GM10847 (cell line): ENCODE measurements around the gene SLC13A2.

Experiments
- POLR2A ChIP-seq: IDR thresholded peaks from 2 replicates; pipeline ENCODE4 v1.6.1; 2011; ENCODE audit not compliant: insufficient read length; ENCODE audit errors: extremely low read depth

SLC13A2 gene, protein sequence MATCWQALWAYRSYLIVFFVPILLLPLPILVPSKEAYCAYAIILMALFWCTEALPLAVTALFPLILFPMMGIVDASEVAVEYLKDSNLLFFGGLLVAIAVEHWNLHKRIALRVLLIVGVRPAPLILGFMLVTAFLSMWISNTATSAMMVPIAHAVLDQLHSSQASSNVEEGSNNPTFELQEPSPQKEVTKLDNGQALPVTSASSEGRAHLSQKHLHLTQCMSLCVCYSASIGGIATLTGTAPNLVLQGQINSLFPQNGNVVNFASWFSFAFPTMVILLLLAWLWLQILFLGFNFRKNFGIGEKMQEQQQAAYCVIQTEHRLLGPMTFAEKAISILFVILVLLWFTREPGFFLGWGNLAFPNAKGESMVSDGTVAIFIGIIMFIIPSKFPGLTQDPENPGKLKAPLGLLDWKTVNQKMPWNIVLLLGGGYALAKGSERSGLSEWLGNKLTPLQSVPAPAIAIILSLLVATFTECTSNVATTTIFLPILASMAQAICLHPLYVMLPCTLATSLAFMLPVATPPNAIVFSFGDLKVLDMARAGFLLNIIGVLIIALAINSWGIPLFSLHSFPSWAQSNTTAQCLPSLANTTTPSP

DNA sequence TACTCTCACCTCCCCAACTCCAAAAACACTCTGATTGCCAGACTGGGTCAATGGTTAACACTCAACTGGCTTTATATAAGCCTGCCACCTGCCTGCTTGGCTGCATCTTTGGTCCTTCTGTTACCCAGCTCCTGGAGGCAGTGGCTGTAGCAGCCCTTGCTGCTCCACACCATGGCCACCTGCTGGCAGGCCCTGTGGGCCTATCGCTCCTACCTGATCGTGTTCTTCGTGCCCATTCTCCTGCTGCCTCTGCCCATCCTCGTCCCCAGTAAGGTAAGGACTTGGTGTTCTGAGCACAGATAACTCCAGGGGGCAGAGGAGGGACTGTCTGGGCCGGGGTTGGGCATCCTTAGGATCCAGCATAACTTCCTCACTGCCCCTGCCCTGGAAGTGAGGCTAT, at the start of gene SLC13A2:
SLC13A2 (plus strand) TSS at position 103 of the 400 bp plus-strand sequence; CDS start at position 172, 69 bp downstream.
- TF ChIP-seq POLR2A, result no peak

DNA sequence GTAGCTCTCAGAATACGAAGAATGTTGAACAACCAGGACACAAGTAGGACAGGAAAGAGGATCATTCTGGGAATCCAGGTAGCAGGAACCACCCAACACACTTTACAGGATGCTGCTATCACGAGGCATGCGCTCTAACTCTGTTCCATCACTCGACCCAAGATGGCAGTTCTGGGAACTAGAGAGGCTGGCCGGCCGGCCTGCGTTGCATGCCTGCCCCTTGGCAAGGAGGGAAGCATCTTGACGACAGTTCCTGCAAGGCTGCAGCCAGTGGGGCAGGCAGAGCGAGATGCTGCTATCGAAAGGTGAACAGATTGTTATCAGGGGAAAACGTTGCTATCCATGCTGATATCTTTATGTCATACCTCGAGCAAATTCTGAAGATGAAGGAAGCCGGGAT, 48.2 kb upstream of the SLC13A2 start:
- TF ChIP-seq POLR2A, result no peak

DNA sequence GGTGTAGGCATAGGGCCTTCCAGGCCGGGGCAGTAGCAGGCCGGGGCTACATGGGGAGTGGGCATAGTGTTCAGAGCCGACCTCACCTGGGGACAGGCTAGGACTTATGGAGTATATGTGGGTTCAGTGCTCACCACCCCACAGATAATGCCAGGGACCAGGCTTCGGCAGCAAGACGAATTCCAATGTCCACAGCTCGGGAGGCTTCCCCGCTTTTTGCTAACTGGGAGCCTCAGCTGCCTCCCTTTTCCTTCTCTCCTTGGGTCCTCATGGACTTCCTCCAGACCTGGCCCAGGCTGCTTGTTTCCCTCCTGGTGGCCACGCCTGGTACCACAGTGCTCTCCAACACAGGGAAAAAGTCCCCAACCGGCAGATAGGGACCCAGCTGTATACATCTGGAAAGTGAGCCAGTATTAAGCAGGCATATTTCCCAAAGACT, 47.3 kb upstream of the SLC13A2 start:
- TF ChIP-seq POLR2A, result no peak

DNA sequence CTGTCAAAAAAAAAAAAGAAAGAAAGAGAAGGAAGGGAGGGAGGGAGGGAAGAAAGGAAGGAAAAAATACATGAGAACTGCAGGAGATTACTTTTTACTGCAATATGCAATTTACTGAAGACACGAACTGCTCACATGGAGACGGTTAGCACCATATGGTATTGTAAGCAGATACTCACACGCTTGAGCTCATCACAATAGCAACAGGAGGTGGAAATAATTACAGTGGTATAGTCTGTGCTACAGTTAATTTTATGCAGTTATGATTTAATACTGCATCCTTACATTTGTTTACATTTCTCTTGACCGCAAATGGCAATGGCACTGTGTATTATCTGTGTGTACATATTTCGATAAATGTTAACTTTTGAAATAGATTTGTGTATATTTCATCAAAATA, 46.1 kb upstream of the SLC13A2 start:
- TF ChIP-seq POLR2A, result no peak

DNA sequence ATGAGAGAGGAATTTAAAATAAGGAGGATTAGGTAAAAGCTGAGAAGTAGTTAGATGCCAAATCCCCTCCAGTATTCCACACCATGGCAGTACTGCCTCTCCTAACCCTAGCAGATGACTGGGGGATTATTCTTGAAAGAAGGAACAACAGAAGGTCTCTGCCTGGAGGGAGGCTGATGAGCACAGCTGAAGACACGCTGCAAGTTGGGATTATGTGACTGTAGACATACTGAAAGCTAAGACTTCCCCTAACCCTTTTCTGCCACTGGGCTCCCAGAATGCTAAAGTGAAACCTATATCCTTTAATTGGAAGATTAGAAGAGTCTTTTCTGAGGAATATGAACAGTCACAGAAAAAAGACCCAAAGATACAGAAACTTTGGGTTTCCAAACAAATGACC, 39.7 kb upstream of the SLC13A2 start:
- TF ChIP-seq POLR2A, result no peak

DNA sequence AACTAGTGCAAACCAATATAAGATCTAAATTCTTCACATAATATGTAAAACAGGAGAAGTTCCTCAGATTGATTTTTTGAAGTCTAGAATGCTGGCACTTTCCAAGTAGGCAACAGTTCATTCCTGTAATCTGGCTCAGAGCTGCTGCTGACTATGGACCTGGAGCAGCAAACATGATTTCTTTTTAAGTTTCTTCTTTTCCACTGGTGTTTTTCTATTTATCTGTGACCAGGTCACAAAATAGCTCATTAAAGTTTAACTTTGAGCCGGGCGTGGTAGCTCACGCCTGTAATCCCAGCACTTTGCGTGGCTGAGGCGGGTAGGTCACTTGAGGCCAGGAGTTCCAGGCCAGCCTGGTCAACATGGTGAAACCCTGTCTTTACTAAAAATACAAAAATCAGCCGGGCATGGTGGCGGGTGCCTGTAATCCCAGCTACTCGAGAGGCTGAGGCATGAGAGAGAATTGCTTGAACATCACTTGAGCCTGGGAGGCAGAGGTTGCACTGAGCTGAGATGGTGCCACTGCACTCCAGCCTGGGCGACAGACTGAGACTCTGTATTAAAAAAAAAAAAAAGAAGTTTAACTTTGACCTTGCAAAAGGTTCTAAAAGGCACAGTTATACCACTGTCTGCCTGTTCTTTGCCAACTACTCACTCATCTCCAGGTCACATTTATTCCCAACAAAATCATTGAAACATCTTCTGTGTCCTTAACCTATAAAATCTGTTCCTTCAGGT, 29.4 kb upstream of the SLC13A2 start:
- TF ChIP-seq POLR2A, result no peak

DNA sequence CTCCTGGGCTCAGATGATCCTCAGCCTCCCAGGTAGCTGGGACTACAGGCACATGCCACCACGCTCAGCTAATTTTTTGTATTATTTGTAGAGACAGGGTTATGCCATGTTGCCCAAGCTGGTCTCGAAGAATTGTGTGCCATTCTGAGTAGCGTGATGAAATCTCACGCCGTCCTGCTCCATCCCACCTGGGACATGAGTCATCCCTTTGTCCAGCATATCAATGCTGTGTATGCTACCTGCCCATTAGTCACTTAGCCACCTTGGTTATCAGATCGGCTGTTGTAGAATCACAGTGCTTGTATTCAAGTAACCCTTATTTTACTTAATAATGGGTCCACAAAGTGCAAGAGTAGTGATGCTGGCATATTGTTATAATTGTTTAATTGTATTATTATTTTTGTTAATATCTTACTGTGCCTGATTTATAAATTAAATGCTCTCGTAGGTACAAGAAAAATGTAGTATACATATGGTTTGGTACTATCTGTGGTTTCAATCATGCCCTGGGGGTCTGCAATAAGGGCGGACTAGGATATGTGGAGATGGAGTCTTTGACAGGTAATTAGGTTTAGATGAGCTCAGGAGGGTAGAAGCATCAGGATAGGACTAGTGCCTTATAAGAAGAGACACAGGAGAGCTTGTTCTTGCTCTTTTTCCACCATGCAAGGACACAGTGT, 26.6 kb upstream of the SLC13A2 start:
- TF ChIP-seq POLR2A, result no peak

DNA sequence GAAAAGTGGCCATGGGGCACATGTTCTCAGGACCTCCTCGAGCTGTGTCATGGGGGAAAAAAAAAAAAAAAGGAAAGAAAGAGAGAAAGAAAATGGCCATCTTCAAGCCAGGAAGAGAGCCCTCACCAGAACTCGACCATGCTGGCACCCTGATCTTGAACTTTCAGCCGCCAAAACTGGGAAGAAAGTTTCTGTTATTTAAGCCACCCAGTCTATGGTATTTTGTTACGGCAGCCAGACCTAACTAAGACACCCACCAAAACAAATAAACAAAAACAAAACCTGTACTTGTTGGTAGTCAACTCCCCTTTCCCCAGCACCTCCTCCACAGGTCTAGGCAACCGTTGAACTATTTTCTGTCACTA, 26.1 kb upstream of the SLC13A2 start:
- no peak for TF ChIP-seq POLR2A

DNA sequence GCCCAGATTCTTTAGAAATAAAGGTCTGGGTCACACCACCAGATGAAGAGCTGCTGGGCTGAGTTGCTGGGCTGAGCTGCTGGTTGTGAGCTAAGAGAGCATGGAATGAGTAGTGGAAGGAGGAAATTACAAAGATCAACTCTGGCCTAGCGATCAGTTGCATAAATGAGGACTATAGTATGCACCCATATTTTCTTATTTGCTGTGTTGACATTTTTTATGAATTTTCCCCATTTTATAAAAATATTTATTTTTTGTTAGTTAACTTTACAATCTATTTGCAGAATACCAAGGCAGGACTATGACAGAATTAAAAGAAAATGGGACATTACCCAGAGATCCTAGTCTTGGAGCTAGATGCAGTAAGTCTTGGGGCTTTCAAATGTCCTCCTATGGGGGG, 23.6 kb upstream of the SLC13A2 start:
- TF ChIP-seq POLR2A, result no peak

DNA sequence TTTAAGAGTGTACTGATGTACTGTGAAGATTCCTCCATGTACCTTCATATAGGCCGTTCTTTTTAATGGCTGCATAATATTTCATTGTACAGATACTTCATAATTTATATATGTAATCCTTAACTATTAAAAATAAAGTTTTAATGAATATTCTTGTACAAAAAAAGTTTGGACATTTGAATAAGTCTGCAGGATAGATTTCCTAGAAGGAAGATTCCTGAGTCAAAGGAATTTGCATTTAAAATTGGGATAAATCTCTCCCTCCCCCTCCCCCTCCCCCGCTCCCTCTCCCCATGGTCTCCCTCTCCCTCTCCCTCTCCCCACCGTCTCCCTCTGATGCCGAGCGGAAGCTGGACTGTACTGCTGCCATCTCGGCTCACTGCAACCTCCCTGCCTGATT, 15.6 kb upstream of the SLC13A2 start:
- no peak for TF ChIP-seq POLR2A

DNA sequence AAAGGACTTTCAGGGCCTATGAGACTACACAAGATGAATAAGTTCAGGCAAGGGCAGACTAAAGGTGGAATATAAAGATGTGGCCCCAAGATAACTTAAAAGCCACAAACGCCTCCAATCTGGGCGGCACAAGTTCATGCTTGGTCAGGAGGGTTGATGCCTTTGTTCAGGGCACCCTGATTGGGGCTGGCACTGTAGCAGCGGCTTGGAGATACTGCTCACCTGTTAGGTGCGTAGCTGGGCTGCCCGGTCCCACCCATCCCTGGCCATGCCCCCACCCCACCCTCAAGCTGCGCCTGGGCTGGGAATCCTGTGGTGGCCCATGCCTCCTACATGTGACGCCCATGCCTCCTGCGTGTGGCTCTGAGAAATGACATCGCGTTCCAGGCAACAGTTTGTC, 12.5 kb upstream of the SLC13A2 start:
- TF ChIP-seq POLR2A, result no peak

DNA sequence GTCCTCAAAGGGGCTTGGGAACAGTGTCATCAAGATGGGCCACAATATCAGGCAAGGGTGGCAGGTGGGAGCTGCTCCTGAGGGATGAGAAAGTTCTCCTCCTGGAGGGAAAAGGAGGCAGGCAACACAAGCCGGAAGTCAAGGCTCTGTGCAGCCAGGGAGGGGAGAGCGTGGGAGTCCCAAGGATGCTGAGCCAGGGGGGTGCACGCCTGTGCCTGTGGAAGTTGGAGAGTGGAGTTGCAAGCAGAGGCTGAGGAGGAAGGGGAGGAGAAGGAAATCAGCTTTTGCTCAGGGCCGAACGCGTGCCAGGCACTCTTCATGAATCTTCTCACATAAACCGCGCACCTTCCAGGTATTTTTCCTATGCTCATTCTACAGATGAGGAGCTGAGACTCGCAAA, 7.4 kb upstream of the SLC13A2 start:
- TF ChIP-seq POLR2A, result no peak

DNA sequence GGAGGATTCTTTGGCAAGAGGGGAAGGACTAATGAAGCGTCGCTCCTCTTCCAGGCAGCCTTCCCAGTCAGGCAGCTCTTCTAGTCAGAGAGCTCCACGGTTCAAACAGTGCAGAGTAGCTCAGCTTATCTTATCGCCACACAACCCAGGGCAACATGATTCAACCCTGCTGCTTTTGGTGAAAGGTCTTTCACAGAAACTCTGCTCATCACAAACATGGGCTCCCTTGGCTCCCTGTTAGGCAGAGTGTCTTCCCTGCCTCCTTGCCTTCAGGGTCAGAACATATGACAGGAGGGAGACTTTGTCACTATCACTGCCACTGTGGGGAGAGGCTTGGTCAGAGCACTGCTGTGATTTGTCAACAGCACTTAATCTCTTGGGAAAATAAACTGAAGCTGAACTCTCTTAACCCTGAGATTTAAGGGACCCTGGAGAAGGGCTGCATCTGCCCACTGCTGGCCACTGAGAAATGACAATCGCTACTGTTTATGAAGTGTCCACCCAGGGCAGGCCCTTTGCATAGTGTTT, 6.9 kb upstream of the SLC13A2 start:
- TF ChIP-seq POLR2A, result no peak

DNA sequence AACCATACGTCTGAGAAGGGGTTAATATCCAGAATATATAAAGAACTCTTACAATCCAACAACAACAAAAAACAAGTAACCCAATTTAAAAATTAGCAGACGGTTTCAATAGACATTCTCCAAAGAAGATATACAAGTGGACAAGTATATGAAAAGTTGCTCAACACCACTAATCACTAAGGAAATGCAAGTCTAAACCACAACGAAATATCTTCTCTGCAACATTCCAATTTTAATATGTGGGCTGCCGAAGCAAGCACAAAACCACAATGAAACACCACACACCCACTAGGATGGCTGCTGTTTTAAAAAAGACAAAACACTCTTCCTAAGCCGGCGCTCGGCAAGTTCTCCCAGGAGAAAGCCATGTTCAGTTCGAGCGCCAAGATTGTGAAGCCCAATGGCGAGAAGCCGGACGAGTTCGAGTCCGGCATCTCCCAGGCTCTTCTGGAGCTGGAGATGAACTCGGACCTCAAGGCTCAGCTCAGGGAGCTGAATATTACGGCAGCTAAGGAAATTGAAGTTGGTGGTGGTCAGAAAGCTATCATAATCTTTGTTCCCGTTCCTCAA, 5.9 kb upstream of the SLC13A2 start:
- no peak for TF ChIP-seq POLR2A

DNA sequence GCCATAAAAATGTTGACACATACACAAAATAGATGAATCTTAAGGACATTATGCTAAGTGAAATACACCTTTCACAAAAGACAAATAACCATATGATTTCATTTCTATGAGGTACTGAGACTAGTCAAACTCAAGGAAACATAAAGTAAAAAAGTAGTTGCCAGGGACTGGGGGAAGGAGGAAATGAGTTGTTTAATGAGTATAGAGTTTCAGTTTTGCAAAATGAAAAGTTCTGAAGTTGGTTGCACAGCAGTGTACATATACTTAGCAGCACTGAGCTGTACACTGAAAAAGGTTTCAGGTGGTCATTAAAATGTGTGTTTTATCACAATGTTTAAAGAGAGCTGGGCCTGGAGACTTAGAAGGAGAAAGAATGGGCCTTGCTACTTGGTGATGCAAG, 4.7 kb upstream of the SLC13A2 start:
- no peak for TF ChIP-seq POLR2A
